ENCODE data around the gene NELFB.
A peak's percentile ranks its signal among the peaks of the same experiment; 100 is the strongest.

Gene NELFB

GRCh38 chr9:137295849-137296669 is 40.9 kb downstream of the NELFB start:
- TF ChIP-seq FOXM1 (IDR thresholded peaks at IDR 0.05; ENCODE audit: borderline replicate concordance, low read depth): no peak

GRCh38 chr9:137296670-137297664 is 41.8 kb downstream of the NELFB start:
- TF ChIP-seq CREB1 (IDR thresholded peaks at IDR 0.05; ENCODE audit: low read depth): no peak
- peak; percentile 20; the same call in 1 of the 2 replicates for TF ChIP-seq NFIC (IDR thresholded peaks at IDR 0.05)

- no peak for TF ChIP-seq USF1 (IDR thresholded peaks at IDR 0.05)
- no peak for TF ChIP-seq TCF12 (IDR thresholded peaks at IDR 0.05; ENCODE audit: low read depth)
- no peak for TF ChIP-seq FOXM1 (IDR thresholded peaks at IDR 0.05; ENCODE audit: borderline replicate concordance, low read depth)
- TF ChIP-seq TAF1 (IDR thresholded peaks at IDR 0.05; ENCODE audit: low read depth): no peak
- no peak for TF ChIP-seq RAD21 (IDR thresholded peaks at IDR 0.05; ENCODE audit: low read depth)
- no peak for TF ChIP-seq MAX (IDR thresholded peaks at IDR 0.05)
- TF ChIP-seq CREB1 (IDR thresholded peaks at IDR 0.05; ENCODE audit: low read depth): no peak
Measured at GRCh38 chr9:137297966-137298365, 42.8 kb downstream of the NELFB start.

- no peak for TF ChIP-seq CEBPB (IDR thresholded peaks at IDR 0.05)
- TF ChIP-seq USF1 (IDR thresholded peaks at IDR 0.05): no peak
- no peak for TF ChIP-seq FOXM1 (IDR thresholded peaks at IDR 0.05; ENCODE audit: borderline replicate concordance, low read depth)
- no peak for TF ChIP-seq ZBTB7A (IDR thresholded peaks at IDR 0.05; ENCODE audit: low read depth)
- no peak for TF ChIP-seq TAF1 (IDR thresholded peaks at IDR 0.05; ENCODE audit: low read depth)
Measured at GRCh38 chr9:137298401-137299202, 43.5 kb downstream of the NELFB start.

GRCh38 chr9:137299203-137299565 is 44.1 kb downstream of the NELFB start:
- TF ChIP-seq RAD21 (IDR thresholded peaks at IDR 0.05; ENCODE audit: low read depth) (no peak), YY1 (IDR thresholded peaks at IDR 0.05; ENCODE audit: low read depth) (no peak)

- TF ChIP-seq REST (IDR thresholded peaks at IDR 0.05; ENCODE audit: low read depth) (no peak), TCF12 (IDR thresholded peaks at IDR 0.05; ENCODE audit: low read depth) (no peak), EP300 (IDR thresholded peaks at IDR 0.05; ENCODE audit: borderline replicate concordance) (no peak), USF1 (IDR thresholded peaks at IDR 0.05) (no peak), TAF1 (IDR thresholded peaks at IDR 0.05; ENCODE audit: low read depth) (no peak), CEBPB (IDR thresholded peaks at IDR 0.05) (no peak), TEAD4 (IDR thresholded peaks at IDR 0.05) (no peak), YY1 (IDR thresholded peaks at IDR 0.05; ENCODE audit: low read depth) (no peak), EGR1 (IDR thresholded peaks at IDR 0.05) (no peak)
Measured at GRCh38 chr9:137299938-137300337, 44.8 kb downstream of the NELFB start.

GRCh38 chr9:137300567-137301080 is 45.5 kb downstream of the NELFB start:
- TF ChIP-seq TAF1 (IDR thresholded peaks at IDR 0.05; ENCODE audit: low read depth): no peak
- TF ChIP-seq EGR1 (IDR thresholded peaks at IDR 0.05): no peak
- TF ChIP-seq REST (IDR thresholded peaks at IDR 0.05; ENCODE audit: low read depth): no peak
- TF ChIP-seq TEAD4 (IDR thresholded peaks at IDR 0.05): no peak
- no peak for TF ChIP-seq TCF12 (IDR thresholded peaks at IDR 0.05; ENCODE audit: low read depth)
- no peak for TF ChIP-seq FOXM1 (IDR thresholded peaks at IDR 0.05; ENCODE audit: borderline replicate concordance, low read depth)
- TF ChIP-seq EP300 (IDR thresholded peaks at IDR 0.05; ENCODE audit: borderline replicate concordance): no peak
- TF ChIP-seq MAX (IDR thresholded peaks at IDR 0.05): no peak
- no peak for TF ChIP-seq CEBPB (IDR thresholded peaks at IDR 0.05)
- no peak for TF ChIP-seq YY1 (IDR thresholded peaks at IDR 0.05; ENCODE audit: low read depth)
- TF ChIP-seq ZBTB7A (IDR thresholded peaks at IDR 0.05; ENCODE audit: low read depth): no peak
- no peak for TF ChIP-seq CREB1 (IDR thresholded peaks at IDR 0.05; ENCODE audit: low read depth)
- TF ChIP-seq USF1 (IDR thresholded peaks at IDR 0.05): no peak
- TF ChIP-seq RAD21 (IDR thresholded peaks at IDR 0.05; ENCODE audit: low read depth): no peak
